Esophagus muscularis mucosa (tissue), 3 donors: ENCODE results near the gene KCNG1.

Experiments
- CTCF ChIP-seq, 3 experiments: fragments of 200-600 bp in 2 of 3; fragments of 450-650 bp in 1 of 3; sonication (generic) in 2 of 3; IDR thresholded peaks; one replicate each; pipeline ENCODE4 v1.5.1; 2017 to 2019; ENCODE audit warnings: antibody characterized with exemption in 3 of 3, mild to moderate bottlenecking in 2 of 3, moderate library complexity in 1 of 3
- POLR2A ChIP-seq: fragments of 450-650 bp; IDR thresholded peaks from one replicate; pipeline ENCODE4 v1.6.1; 2017; ENCODE audit warnings: antibody characterized with exemption, moderate library complexity, mild to moderate bottlenecking, low read depth
- POLR2AphosphoS5 ChIP-seq, 2 donors: sonication (generic); formaldehyde crosslinking; IDR thresholded peaks; one replicate each; pipeline ENCODE4 v1.6.1; 2017; ENCODE audit warnings: antibody characterized with exemption in 2 of 2

GRCh38 chr20:51005214-51005613, 17.7 kb downstream of the KCNG1 start:
- no peak for TF ChIP-seq CTCF (IDR thresholded peaks at IDR 0.05)
- no peak for TF ChIP-seq POLR2A
- TF ChIP-seq POLR2AphosphoS5 (IDR thresholded peaks at IDR 0.05): no peak
